DOHH2 (cell line): ENCODE results near the gene TSHZ1.
A peak's percentile ranks its signal among the peaks of the same experiment; 100 is the strongest.

Experiments
- H3F3A ChIP-seq: fragments of 200-600 bp; sonication (generic), shearing (Covaris generic); 2 replicates; pipeline ENCODE4 v1.6.0; 2016; ENCODE audit warnings: antibody characterized with exemption, mild to moderate bottlenecking; ENCODE audit not compliant: control insufficient read depth, insufficient read depth
- H3K27ac ChIP-seq: fragments of 200-600 bp; sonication (generic); 2 replicates; pipeline ENCODE4 v1.5.1; 2014; ENCODE audit warnings: low read depth, mild to moderate bottlenecking, low read length, moderate library complexity
- H3K27me3 ChIP-seq: fragments of 200-600 bp; sonication (generic); 2 replicates; pipeline ENCODE4 v1.6.1; 2014; ENCODE audit warnings: mild to moderate bottlenecking, low read length, mixed read lengths; ENCODE audit not compliant: control insufficient read depth
- H3K36me3 ChIP-seq: fragments of 200-600 bp; sonication (generic); 2 replicates; pipeline ENCODE4 v1.6.1; 2014; ENCODE audit warnings: mild to moderate bottlenecking, low read length, moderate library complexity, mixed read lengths; ENCODE audit not compliant: control insufficient read depth
- H3K4me1 ChIP-seq: fragments of 200-600 bp; sonication (generic); 2 replicates; pipeline ENCODE4 v1.6.1; 2014; ENCODE audit warnings: mild to moderate bottlenecking, low read length, mixed read lengths; ENCODE audit not compliant: control insufficient read depth
- H3K4me2 ChIP-seq: fragments of 200-600 bp; sonication (generic); 2 replicates; pipeline ENCODE4 v1.6.0; 2014; ENCODE audit warnings: mild to moderate bottlenecking, low read length, moderate library complexity
- H3K4me3 ChIP-seq: fragments of 200-600 bp; sonication (generic); 2 replicates; pipeline ENCODE4 v1.5.1; 2014; ENCODE audit warnings: mild to moderate bottlenecking, low read length, mixed read lengths
- H3K79me2 ChIP-seq: fragments of 200-600 bp; sonication (generic); 2 replicates; pipeline ENCODE4 v1.6.1; 2014; ENCODE audit warnings: mild to moderate bottlenecking, low read length, mixed read lengths; ENCODE audit not compliant: control insufficient read depth
- H3K9me2 ChIP-seq: fragments of 200-600 bp; sonication (generic); replicated peaks from 2 replicates; pipeline ENCODE4 v1.6.1; 2014; ENCODE audit warnings: mild to moderate bottlenecking, low read length, mixed read lengths; ENCODE audit not compliant: control insufficient read depth
- H3K9me3 ChIP-seq: fragments of 200-600 bp; sonication (generic); 2 replicates; pipeline ENCODE4 v1.6.1; 2014; ENCODE audit warnings: antibody characterized with exemption, low read length, mixed read lengths; ENCODE audit not compliant: control insufficient read depth, insufficient read depth
- H4K20me1 ChIP-seq: fragments of 200-600 bp; sonication (generic); 2 replicates; pipeline ENCODE4 v1.6.0; 2014; ENCODE audit warnings: low read depth, mild to moderate bottlenecking, antibody characterized with exemption, low read length, moderate library complexity; ENCODE audit not compliant: control insufficient read depth, insufficient read depth
- CTCF ChIP-seq: fragments of 200-600 bp; sonication (generic); IDR thresholded peaks from one replicate; pipeline ENCODE4 v1.5.1; 2014; ENCODE audit warnings: antibody characterized with exemption, mild to moderate bottlenecking, low read depth, low read length; ENCODE audit not compliant: poor library complexity, severe bottlenecking
- EZH2phosphoT487 ChIP-seq: fragments of 200-600 bp; sonication (generic); IDR thresholded peaks from 2 replicates; pipeline ENCODE4 v1.6.1; 2017; ENCODE audit warnings: borderline replicate concordance, mild to moderate bottlenecking, antibody characterized with exemption, low read length, moderate library complexity, mixed read lengths

TSHZ1 gene

GRCh38 chr18:75210274-75211001, at the start of gene TSHZ1:
TSHZ1 (plus strand) TSS chr18:75210797; CDS start chr18:75211877, 1,080 bp downstream.
- peaks cover 41% of the 10 kb centered on the region for H3K4me1 ChIP-seq
- H3F3A ChIP-seq = peaks cover 21% of the 10 kb centered on the region
- no peaks in the 10 kb centered on the region for H3K9me2 ChIP-seq
- H3K36me3 ChIP-seq = peaks cover 4% of the 10 kb centered on the region; the same call in 1 of the 2 replicates
- H3K79me2 ChIP-seq = peaks cover 72% of the 10 kb centered on the region
- H3K27ac ChIP-seq = peak within 1 kb of the TSS; percentile 86
- peak within 1 kb of the TSS; percentile 92 for H3K4me3 ChIP-seq
- peak within 1 kb of the TSS; percentile 84 for H3K4me2 ChIP-seq
- no peaks in the 10 kb centered on the region for H3K9me3 ChIP-seq
- peaks cover 11% of the 10 kb centered on the region for H3K27me3 ChIP-seq
- TF ChIP-seq EZH2phosphoT487 (no peak), CTCF (no peak)
- peaks cover 13% of the 10 kb centered on the region; the same call in 1 of the 2 replicates for H4K20me1 ChIP-seq

- Histone ChIP-seq H3K9me2 (no peaks in the 10 kb centered on the region), H3K27me3 (peaks cover 12% of the 10 kb centered on the region), H3K4me1 (peaks cover 4% of the 10 kb centered on the region; the same call in 1 of the 2 replicates), H3K4me2 (peak overlapping the region; percentile 78), H3K36me3 (no peaks in the 10 kb centered on the region), H3K27ac (no peak overlapping the region), H3K9me3 (no peaks in the 10 kb centered on the region), H3F3A (no peaks in the 10 kb centered on the region), H3K79me2 (no peaks in the 10 kb centered on the region), H4K20me1 (no peaks in the 10 kb centered on the region), H3K4me3 (peak overlapping the region; percentile 73)
- peak; percentile 14 for TF ChIP-seq CTCF
- TF ChIP-seq EZH2phosphoT487 = no peak
These were observed 49.2 kb upstream of the TSHZ1 start for GRCh38 chr18:75161256-75162028.

- H3K9me2 ChIP-seq = no peaks in the 10 kb centered on the region
- peaks cover 4% of the 10 kb centered on the region; the same call in 1 of the 2 replicates for H3K4me1 ChIP-seq
- no peaks in the 10 kb centered on the region for H3K79me2 ChIP-seq
- no peak overlapping the region for H3K27ac ChIP-seq
- H3K27me3 ChIP-seq = peaks cover 12% of the 10 kb centered on the region
- no peak overlapping the region for H3K4me3 ChIP-seq
- H4K20me1 ChIP-seq = no peaks in the 10 kb centered on the region
- no peaks in the 10 kb centered on the region for H3K36me3 ChIP-seq
- no peaks in the 10 kb centered on the region for H3F3A ChIP-seq
- TF ChIP-seq EZH2phosphoT487 (no peak), CTCF (no peak)
- no peaks in the 10 kb centered on the region for H3K9me3 ChIP-seq
- H3K4me2 ChIP-seq = no peak overlapping the region
These were observed 48.1 kb upstream of the TSHZ1 start for GRCh38 chr18:75162467-75162866.
